GM12874 (cell line): ENCODE results near the gene KIAA1217.

Experiments
- CTCF ChIP-seq: IDR thresholded peaks from 2 replicates; pipeline ENCODE4 v1.5.1; 2011; ENCODE audit warnings: low read depth, mild to moderate bottlenecking, control low read depth, low read length, moderate library complexity; ENCODE audit not compliant: insufficient read depth

KIAA1217 gene

GRCh38 chr10:24343686-24344085, 134.7 kb downstream of the KIAA1217 start:
- TF ChIP-seq CTCF, result no peak

- TF ChIP-seq CTCF, result no peak
Observed at GRCh38 chr10:24344279-24344678, 135.3 kb downstream of the KIAA1217 start.

GRCh38 chr10:24344695-24345463, 135.9 kb downstream of the KIAA1217 start:
- TF ChIP-seq CTCF, result no peak

- TF ChIP-seq CTCF, result no peak
Observed at GRCh38 chr10:24346877-24347519, 138.1 kb downstream of the KIAA1217 start.

GRCh38 chr10:24349379-24350001, 140.6 kb downstream of the KIAA1217 start:
- no peak for TF ChIP-seq CTCF

- TF ChIP-seq CTCF, result no peak
Observed at GRCh38 chr10:24350070-24350921, 141.4 kb downstream of the KIAA1217 start.

- no peak for TF ChIP-seq CTCF
Observed at GRCh38 chr10:24351961-24352360, 143.0 kb downstream of the KIAA1217 start.
